Peyer's patch (tissue), 4 donors: ENCODE results near the gene FYTTD1.

Experiments
- CTCF ChIP-seq, 6 experiments: fragments of 450-650 bp in 4 of 6; fragments of 200-600 bp in 2 of 6; sonication (generic) in 1 of 6; IDR thresholded peaks; one replicate each; pipeline ENCODE4 v1.5.1; 2017 to 2019; ENCODE audit warnings: antibody characterized with exemption in 6 of 6, mild to moderate bottlenecking in 3 of 6, moderate library complexity in 1 of 6
- POLR2A ChIP-seq, 2 donors: fragments of 450-650 bp; IDR thresholded peaks; one replicate each; pipeline ENCODE4 v1.5.1; 2017; ENCODE audit warnings: antibody characterized with exemption in 2 of 2, mild to moderate bottlenecking in 2 of 2, moderate library complexity in 2 of 2

GRCh38 chr3:197734667-197735318, 14.9 kb upstream of the FYTTD1 start:
- TF ChIP-seq CTCF (IDR thresholded peaks at IDR 0.05) (no peak), POLR2A (IDR thresholded peaks at IDR 0.05) (no peak)
